GM21423 (cell line): ENCODE results near the gene PAGR1.

Source experiments
- ATAC-seq: cut with Tn5 transposase; IDR thresholded peaks from one replicate; pipeline ENCODE4 v1.9.1; 2021; ENCODE audit warnings: mild to moderate bottlenecking, moderate library complexity; ENCODE audit not compliant: unreplicated experiment

PAGR1 gene

GRCh38 chr16:29834079-29834478 is 18.1 kb downstream of the PAGR1 start:
- no peak for ATAC-seq

DNA sequence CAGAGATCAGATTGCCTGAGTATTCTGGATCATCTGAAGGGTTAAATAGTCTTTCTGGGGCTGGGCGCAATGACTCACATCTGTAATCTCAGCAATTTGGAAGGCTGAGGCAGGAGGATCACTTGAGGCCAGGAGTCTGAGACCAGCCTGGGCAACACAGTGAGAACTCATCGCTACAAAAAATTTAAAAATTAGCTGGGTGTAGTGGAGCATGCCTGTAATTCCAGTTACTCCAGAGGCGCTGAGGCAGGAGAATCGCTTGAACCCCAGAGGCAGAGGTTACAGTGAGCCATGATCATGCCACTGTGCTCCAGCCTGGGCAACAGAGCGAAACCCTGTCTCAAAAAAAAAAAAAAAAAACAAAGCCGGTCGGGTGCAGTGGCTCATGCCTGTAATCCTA is 20.0 kb downstream of the PAGR1 start:
- no peak for ATAC-seq

DNA sequence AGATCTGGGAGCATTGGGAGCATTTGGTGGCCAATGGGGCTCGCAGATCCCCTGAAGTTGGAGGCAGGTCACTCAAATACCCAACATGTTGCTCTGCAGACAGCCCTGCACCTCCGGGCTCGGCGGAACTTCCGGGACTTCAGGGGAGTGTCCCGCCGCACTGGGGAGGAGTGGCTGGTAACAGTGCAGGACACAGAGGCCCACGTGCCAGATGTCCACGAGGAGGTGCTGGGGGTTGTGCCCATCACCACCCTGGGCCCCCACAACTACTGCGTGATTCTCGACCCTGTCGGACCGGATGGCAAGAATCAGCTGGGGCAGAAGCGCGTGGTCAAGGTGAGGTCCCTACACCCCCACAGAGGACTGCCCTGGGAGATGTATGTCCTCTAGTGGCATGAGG is 20.7 kb downstream of the PAGR1 start:
- no peak for ATAC-seq

GRCh38 chr16:29837841-29838240 is 21.9 kb downstream of the PAGR1 start:
- ATAC-seq = no peak

- ATAC-seq = no peak
Measured at GRCh38 chr16:29839822-29840221, 23.9 kb downstream of the PAGR1 start.

DNA sequence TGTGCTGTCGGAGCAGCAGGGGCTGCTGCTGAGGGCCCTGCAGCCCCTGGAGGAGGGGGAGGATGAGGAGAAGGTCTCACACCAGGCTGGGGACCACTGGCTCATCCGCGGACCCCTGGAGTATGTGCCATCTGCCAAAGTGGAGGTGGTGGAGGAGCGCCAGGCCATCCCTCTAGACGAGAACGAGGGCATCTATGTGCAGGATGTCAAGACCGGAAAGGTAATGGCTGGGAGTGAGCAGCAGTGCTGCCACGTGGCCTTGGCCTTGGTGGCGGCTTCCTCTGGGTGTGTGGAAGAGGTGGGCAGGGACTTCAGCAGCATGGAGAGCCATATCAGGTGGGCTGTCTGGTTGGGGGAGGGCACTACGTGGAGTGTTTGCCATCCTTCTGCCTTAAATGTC is 24.3 kb downstream of the PAGR1 start:
- ATAC-seq = no peak

DNA sequence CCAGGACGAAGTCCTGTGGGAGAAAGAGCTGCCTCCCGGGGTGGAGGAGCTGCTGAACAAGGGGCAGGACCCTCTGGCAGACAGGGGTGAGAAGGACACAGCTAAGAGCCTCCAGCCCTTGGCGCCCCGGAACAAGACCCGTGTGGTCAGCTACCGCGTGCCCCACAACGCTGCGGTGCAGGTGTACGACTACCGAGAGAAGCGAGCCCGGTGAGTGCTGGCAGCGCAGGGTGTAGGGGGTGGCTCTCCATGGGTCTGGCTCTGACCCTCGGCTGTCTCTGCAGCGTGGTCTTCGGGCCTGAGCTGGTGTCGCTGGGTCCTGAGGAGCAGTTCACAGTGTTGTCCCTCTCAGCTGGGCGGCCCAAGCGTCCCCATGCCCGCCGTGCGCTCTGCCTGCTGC is 25.7 kb downstream of the PAGR1 start:
- ATAC-seq = no peak

DNA sequence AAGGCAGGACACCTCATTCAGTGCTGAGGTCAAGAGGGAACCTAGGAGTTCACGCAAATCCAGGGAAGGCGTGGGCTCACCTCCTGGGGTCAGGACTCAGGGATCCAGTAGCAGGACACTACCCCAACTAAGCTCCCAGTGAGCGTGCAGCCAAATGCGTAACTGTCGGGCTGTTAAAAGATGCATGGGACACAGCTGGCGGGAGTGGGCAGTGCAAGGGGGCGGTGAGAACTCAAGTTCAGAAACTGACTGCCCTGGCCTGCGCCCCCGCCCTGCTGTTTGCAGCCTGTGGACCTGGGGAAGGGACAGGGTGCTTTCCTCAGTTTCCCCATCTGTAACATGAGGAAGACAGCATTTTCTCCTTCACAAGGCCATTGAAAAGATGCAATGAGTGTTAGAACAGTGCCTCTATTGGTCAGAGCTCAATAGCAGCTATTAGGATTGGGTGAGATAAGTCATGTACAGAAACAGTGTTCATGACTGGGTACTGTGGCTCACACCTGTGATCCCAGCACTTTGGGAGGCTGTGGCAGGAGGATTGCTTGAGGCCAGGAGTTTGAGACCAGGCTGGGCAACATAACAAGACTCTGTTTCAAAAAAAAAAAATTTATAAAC is 26.9 kb downstream of the PAGR1 start:
- no peak for ATAC-seq

DNA sequence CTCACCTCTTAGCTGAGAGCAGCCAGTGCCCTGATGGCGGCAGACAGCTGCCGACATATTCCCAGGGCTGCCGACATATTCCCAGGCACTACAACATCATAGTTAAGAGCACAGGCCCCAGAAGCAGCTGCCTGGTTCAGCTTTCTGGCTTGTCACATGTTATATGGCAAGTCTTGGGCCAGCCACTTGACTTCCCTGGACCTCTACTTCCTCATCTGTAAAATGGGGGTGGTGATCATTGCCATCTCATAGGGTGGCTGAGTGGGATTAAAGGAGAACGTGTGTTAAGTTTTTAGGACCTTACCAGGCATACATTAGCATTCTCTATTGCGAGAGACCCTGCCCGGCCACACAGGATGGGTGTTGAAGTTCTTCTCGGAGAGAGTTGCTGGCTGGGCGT is 28.0 kb downstream of the PAGR1 start:
- ATAC-seq = no peak

- ATAC-seq = no peak
Measured at GRCh38 chr16:29844575-29845331, 28.8 kb downstream of the PAGR1 start.

DNA sequence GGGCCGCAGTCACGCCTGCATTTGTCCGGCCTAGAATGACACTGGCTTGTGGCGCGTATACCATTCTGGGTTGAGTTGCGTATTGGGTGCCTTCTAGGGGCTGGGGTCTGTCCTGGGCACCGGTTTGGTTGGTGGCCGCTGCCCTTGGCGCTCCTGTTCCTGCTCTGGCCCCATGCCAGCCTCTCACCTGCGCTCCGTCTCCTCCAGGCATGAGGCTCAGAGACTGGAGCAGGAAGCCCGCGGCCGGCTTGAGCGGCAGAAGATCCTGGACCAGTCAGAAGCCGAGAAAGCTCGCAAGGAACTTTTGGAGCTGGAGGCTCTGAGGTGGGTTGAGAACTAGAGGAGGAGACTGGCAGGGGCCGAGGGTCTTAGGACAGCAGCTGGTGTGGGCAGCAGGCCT is 29.7 kb downstream of the PAGR1 start:
- no peak for ATAC-seq

GRCh38 chr16:29848420-29849297 is 32.7 kb downstream of the PAGR1 start:
- no peak for ATAC-seq

- no peak for ATAC-seq
Measured at GRCh38 chr16:29849505-29849904, 33.6 kb downstream of the PAGR1 start.

- no peak for ATAC-seq
Measured at GRCh38 chr16:29850998-29851397, 35.0 kb downstream of the PAGR1 start.

DNA sequence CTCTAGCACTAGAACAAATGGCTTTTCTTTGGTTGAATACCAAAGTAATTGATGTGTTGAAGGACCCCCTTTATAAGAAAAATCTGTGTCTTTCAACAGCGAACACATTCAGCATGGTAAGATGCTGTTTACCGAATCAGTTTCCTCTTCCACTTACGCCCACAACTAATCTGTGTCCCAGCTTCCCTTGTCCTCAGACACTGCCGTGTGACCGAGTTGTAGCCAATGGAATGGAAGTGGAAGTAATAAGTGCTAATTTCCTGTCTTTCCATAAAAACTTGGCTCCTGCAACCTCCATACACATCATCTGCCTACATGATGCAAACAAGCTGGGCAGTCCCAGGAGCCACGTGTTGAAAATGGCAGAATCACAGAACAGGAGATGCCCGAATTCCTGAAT is 36.7 kb downstream of the PAGR1 start:
- no peak for ATAC-seq

GRCh38 chr16:29854520-29855100 is 38.7 kb downstream of the PAGR1 start:
- ATAC-seq = no peak

- no peak for ATAC-seq
Measured at GRCh38 chr16:29857133-29857760, 41.3 kb downstream of the PAGR1 start.

DNA sequence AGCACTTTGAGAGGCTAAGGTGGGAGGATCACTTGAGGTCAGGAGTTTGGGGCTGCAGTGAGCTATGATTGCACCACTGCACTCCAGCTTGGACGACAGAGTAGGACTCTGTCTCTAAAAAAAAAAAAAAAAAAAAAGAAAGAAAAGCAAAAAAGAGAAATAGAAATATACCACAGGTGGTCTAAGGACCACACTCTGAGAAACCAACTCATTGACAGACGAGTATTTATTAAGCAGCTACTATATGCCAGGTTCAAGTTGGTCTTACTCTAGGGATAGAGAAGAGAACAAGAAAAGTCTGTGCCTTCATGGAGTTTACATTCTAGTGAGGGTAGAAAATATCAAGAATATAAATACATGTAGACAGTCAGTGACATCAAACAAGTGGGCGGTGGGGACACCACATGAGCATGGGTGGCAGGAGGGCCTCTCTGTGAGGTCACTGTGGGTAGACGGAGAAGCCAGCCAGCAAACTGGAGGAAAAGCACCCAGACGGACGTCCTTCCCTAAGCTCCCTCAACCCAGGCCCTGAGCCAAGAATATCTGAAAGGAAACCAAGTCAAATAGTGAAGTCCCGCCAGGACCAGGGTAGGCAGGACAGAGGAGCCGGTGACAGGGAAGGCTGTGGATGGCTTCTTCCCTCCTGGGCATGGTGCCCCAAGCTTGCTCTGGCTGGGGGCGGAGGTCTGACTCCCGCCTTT is 42.3 kb downstream of the PAGR1 start:
- ATAC-seq = no peak

DNA sequence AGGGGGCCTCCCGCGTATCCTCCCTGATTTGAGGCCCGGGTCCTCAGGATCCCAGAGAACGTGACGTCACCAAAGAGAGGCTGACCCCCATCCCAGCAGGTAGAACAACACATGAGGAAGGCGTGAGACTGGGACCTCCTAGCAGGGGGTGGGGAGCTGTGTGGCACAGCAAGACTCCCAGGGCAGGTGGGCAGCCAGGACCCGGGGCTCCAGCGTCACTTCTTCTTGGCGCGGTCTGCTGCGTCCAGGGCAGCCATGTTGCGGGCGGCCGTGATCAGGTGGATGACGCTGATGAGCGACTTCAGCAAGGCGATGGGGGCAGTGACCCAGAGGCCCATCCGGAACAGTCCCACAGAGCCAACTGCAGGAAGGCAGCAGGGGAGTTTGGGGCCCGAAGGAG is 43.0 kb downstream of the PAGR1 start:
- ATAC-seq = no peak

GRCh38 chr16:29860218-29860617 is 44.3 kb downstream of the PAGR1 start:
- no peak for ATAC-seq
